Common myeloid progenitor, CD34-positive (primary cell): Measurements from ENCODE around the gene C1orf21.

Source experiments
- CTCF ChIA-PET: fragments of 350-600 bp; sonication (Branson Sonifier 250); formaldehyde crosslinking; loops from one replicate; lab custom pipeline; 2021; ENCODE audit warnings: antibody characterized with exemption; lab: Charles Lee
- POLR2A ChIA-PET: fragments of 350-600 bp; sonication (Branson Sonifier 250); formaldehyde crosslinking; loops from one replicate; lab custom pipeline; 2021; ENCODE audit warnings: antibody characterized with exemption; lab: Charles Lee
- DNase-seq, 3 donors: peaks; one replicate each; pipeline versions ENCODE4 v3.0.0 to v3.0.0-alpha.2; 2013
- H3K27ac ChIP-seq, 2 experiments: 1 replicate in 1 of 2; 2 replicates in 1 of 2; pipeline ENCODE4 v1.7.0; 2013; ENCODE audit warnings: inconsistent platforms in 2 of 2, low read length in 2 of 2, mild to moderate bottlenecking in 2 of 2, low read depth in 1 of 2, moderate library complexity in 1 of 2; ENCODE audit not compliant: severe bottlenecking in 2 of 2, insufficient read depth in 1 of 2, poor library complexity in 1 of 2
- H3K27me3 ChIP-seq, 5 experiments: replicated peaks in 2 of 5; 1 replicate in 3 of 5; 2 replicates in 2 of 5; pipeline versions ENCODE4 v1.6.1 to v1.7.0; 2013; ENCODE audit warnings: low read length in 4 of 5, mild to moderate bottlenecking in 2 of 5, moderate library complexity in 2 of 5, inconsistent platforms in 1 of 5; ENCODE audit not compliant: insufficient read depth in 5 of 5, control insufficient read depth in 4 of 5
- H3K36me3 ChIP-seq, 4 experiments: 1 replicate in 2 of 4; 2 replicates in 2 of 4; pipeline versions ENCODE4 v1.6.1 to v1.7.0; 2013; ENCODE audit warnings: low read length in 3 of 4, control low read depth in 1 of 4, mild to moderate bottlenecking in 1 of 4; ENCODE audit not compliant: control insufficient read depth in 4 of 4, insufficient read depth in 4 of 4
- H3K4me1 ChIP-seq, 4 experiments: 1 replicate in 3 of 4; 2 replicates in 1 of 4; pipeline versions ENCODE4 v1.6.1 to v1.7.1; 2013; ENCODE audit warnings: low read length in 3 of 4, mild to moderate bottlenecking in 3 of 4, control low read depth in 1 of 4, inconsistent platforms in 1 of 4, moderate library complexity in 1 of 4; ENCODE audit not compliant: control insufficient read depth in 4 of 4, insufficient read depth in 4 of 4; ENCODE audit errors: control extremely low read depth in 1 of 4
- H3K4me3 ChIP-seq, 7 experiments: 1 replicate in 4 of 7; 2 replicates in 3 of 7; pipeline versions ENCODE4 v1.5.1 to v1.7.0; 2013; ENCODE audit warnings: mild to moderate bottlenecking in 7 of 7, low read length in 6 of 7, moderate library complexity in 6 of 7, inconsistent platforms in 2 of 7, low read depth in 2 of 7, control low read depth in 1 of 7; ENCODE audit not compliant: insufficient read depth in 4 of 7, control insufficient read depth in 1 of 7; ENCODE audit errors: extremely low read depth in 1 of 7
- H3K9me3 ChIP-seq, 5 experiments: 1 replicate in 4 of 5; 2 replicates in 1 of 5; pipeline versions ENCODE4 v1.6.1 to v1.7.1; 2013; ENCODE audit warnings: low read length in 4 of 5, mild to moderate bottlenecking in 2 of 5, inconsistent platforms in 1 of 5, low read depth in 1 of 5, moderate library complexity in 1 of 5; ENCODE audit not compliant: control insufficient read depth in 4 of 5, insufficient read depth in 2 of 5; ENCODE audit errors: control extremely low read depth in 1 of 5
- WGBS: methylation state at CpG from one replicate; pipeline ENCODE4 v1.1.5; 2013; ENCODE audit not compliant: insufficient coverage; 5-methylcytosine and 5-hydroxymethylcytosine counted together

The C1orf21 gene

GRCh38 chr1:184669391-184669790 is 282.6 kb downstream of the C1orf21 start:
- Histone ChIP-seq H3K9me3 (no peaks in the 10 kb centered on the region), H3K4me3 (no peak overlapping the region), H3K27me3 (peaks cover 0 to 3% (median 2%) of the 10 kb centered on the region in 5 experiments), H3K4me1 (peaks cover 0 to 2% (median 0%) of the 10 kb centered on the region in 4 experiments), H3K27ac (no peak overlapping the region), H3K36me3 (no peaks in the 10 kb centered on the region)
- CTCF ChIA-PET, result interaction anchor here (1.9 kb wide), 1 partner anchor 18 kb away, joined by 6 read pairs; no protein-coding TSS in a partner anchor
- 100% methylated on average over 1 of the region's 1 CpG for whole genome bisulfite sequencing
- POLR2A ChIA-PET, result interaction anchor here (0.9 kb wide), 1 partner anchor 8 kb away, joined by 3 read pairs; no protein-coding TSS in a partner anchor
- DNase-seq, result no peak

GRCh38 chr1:184672013-184672726 is 285.3 kb downstream of the C1orf21 start:
- H3K36me3 ChIP-seq, result no peaks in the 10 kb centered on the region
- no peaks in the 10 kb centered on the region for H3K4me1 ChIP-seq
- WGBS, result 86% methylated on average over 6 of the region's 9 CpGs
- POLR2A ChIA-PET, result no interaction called here
- DNase-seq, result no peak
- no peak overlapping the region for H3K27ac ChIP-seq
- H3K4me3 ChIP-seq, result no peak overlapping the region
- H3K27me3 ChIP-seq, result no peaks in the 10 kb centered on the region
- H3K9me3 ChIP-seq, result no peaks in the 10 kb centered on the region
- CTCF ChIA-PET, result interaction anchor here (0.9 to 1.1 kb wide), 2 partner anchors 19 to 622 kb away, joined by 3 to 4 read pairs; no protein-coding TSS in a partner anchor

GRCh38 chr1:184673305-184673704 is 286.5 kb downstream of the C1orf21 start:
- no peaks in the 10 kb centered on the region for H3K36me3 ChIP-seq
- no peaks in the 10 kb centered on the region for H3K4me1 ChIP-seq
- H3K27ac ChIP-seq, result no peak overlapping the region
- no peak for DNase-seq
- no peaks in the 10 kb centered on the region for H3K27me3 ChIP-seq
- H3K9me3 ChIP-seq, result no peaks in the 10 kb centered on the region
- POLR2A ChIA-PET, result no interaction called here
- CTCF ChIA-PET, result interaction anchor here (1.7 kb wide), 1 partner anchor 9 kb away, joined by 8 read pairs; no protein-coding TSS in a partner anchor
- WGBS, result 96% methylated on average over 8 of the region's 9 CpGs
- H3K4me3 ChIP-seq, result no peak overlapping the region

DNA sequence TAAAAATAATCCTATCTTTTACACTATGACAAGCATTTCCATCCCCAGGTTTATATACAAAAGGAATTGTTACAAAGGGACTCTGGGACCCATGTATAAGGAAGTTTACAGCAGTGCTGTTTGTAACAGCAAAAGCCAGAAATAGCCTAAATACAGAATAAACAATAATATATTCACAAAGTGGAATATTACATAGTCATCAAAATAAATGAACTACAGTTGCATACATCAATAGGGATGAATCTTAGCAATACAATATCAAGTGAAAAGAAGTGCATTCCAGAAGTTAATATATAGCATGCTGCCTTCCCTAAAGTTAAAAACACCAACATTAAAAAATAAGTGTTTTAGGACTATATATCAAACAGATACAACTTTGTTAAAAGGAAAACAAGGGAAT is 290.5 kb downstream of the C1orf21 start:
- ChIA-PET POLR2A (interaction anchor here (1.0 kb wide), 1 partner anchor 9 kb away, joined by 3 read pairs; no protein-coding TSS in a partner anchor), CTCF (interaction anchor here (0.8 to 1.0 kb wide), 2 partner anchors 13 to 15 kb away, joined by 3 to 5 read pairs; no protein-coding TSS in a partner anchor)
- Histone ChIP-seq H3K27ac (no peak overlapping the region), H3K9me3 (peaks cover 0 to 11% (median 6%) of the 10 kb centered on the region in 5 experiments), H3K36me3 (no peaks in the 10 kb centered on the region), H3K4me1 (no peaks in the 10 kb centered on the region), H3K4me3 (no peak overlapping the region), H3K27me3 (no peaks in the 10 kb centered on the region)
- DNase-seq, result no peak
